ENCODE results near the gene MFRP.

MFRP gene

DNA sequence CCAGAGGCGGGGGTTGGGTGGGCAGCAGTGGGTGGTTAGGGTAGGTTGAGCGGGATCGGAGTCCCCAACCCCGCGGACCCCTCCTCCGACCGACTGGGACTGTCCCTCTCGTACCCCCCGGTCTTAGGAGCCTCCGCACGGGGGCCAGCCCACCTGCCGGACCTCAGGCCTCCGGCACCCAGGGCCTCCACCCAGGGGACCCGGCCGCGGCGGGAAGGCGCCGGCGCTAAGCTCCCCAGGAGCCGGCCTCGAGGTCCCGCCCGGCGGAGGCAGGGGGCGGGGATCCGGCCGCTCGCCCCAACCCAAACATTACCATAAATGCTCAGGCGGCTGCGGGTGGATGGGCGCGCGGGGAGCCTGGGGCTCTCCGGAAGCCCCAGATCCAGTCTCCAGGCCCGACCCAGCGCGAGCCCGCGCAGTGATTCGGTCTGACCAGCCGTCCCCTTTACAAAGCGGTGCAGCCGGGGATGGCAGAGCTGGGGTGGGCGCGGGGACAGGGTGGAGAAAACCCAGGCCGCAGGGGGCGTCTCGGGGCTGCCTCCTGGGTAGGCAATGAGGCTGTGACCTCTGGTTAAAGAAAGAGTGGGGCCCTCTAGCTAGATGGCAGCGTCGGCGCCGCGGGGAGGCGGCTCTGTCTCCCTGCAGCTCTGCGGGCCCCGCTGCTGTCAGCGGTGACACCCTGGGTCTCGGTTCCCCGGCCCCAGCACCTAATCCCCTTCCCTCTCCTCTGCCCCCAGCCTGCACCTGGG lies 25.6 kb downstream of the MFRP start (continued):
- TF ChIP-seq GLI2 (tag by site-specific recombination; IDR thresholded peaks at IDR 0.05; ENCODE audit: borderline replicate concordance, low read depth) = no peak
- TF ChIP-seq ZNF37A (tag by site-specific recombination; IDR thresholded peaks at IDR 0.05) = no peak
- TF ChIP-seq ZBTB8A (tag by site-specific recombination; IDR thresholded peaks at IDR 0.05) = peak; percentile 57
- TF ChIP-seq ZBTB1 (tag by site-specific recombination; IDR thresholded peaks at IDR 0.05) = no peak
- TF ChIP-seq, protein P1, sequence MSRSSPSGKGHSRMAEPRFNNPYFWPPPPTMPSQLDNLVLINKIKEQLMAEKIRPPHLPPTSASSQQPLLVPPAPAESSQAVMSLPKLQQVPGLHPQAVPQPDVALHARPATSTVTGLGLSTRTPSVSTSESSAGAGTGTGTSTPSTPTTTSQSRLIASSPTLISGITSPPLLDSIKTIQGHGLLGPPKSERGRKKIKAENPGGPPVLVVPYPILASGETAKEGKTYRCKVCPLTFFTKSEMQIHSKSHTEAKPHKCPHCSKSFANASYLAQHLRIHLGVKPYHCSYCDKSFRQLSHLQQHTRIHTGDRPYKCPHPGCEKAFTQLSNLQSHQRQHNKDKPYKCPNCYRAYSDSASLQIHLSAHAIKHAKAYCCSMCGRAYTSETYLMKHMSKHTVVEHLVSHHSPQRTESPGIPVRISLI (tag by site-specific recombination; IDR thresholded peaks at IDR 0.05) = no peak
- no peak for TF ChIP-seq SALL2 (tag by site-specific recombination; IDR thresholded peaks at IDR 0.05; ENCODE audit: borderline replicate concordance)
- TF ChIP-seq ZNF416 (tag by site-specific recombination; IDR thresholded peaks at IDR 0.05) = no peak
- no peak for TF ChIP-seq ZFP3 (tag by site-specific recombination; IDR thresholded peaks at IDR 0.05; ENCODE audit: low read depth)
- TF ChIP-seq, protein P2, sequence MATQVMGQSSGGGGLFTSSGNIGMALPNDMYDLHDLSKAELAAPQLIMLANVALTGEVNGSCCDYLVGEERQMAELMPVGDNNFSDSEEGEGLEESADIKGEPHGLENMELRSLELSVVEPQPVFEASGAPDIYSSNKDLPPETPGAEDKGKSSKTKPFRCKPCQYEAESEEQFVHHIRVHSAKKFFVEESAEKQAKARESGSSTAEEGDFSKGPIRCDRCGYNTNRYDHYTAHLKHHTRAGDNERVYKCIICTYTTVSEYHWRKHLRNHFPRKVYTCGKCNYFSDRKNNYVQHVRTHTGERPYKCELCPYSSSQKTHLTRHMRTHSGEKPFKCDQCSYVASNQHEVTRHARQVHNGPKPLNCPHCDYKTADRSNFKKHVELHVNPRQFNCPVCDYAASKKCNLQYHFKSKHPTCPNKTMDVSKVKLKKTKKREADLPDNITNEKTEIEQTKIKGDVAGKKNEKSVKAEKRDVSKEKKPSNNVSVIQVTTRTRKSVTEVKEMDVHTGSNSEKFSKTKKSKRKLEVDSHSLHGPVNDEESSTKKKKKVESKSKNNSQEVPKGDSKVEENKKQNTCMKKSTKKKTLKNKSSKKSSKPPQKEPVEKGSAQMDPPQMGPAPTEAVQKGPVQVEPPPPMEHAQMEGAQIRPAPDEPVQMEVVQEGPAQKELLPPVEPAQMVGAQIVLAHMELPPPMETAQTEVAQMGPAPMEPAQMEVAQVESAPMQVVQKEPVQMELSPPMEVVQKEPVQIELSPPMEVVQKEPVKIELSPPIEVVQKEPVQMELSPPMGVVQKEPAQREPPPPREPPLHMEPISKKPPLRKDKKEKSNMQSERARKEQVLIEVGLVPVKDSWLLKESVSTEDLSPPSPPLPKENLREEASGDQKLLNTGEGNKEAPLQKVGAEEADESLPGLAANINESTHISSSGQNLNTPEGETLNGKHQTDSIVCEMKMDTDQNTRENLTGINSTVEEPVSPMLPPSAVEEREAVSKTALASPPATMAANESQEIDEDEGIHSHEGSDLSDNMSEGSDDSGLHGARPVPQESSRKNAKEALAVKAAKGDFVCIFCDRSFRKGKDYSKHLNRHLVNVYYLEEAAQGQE (tag by site-specific recombination; IDR thresholded peaks at IDR 0.05) = no peak
- no peak for TF ChIP-seq KLF1 (tag by site-specific recombination; IDR thresholded peaks at IDR 0.05)
- no peak for TF ChIP-seq ZNF24 (tag by site-specific recombination; IDR thresholded peaks at IDR 0.05)
- TF ChIP-seq ZNF785 (tag by site-specific recombination; IDR thresholded peaks at IDR 0.05) = no peak
- no peak for TF ChIP-seq ZNF140 (tag by site-specific recombination; IDR thresholded peaks at IDR 0.05)
- no peak for TF ChIP-seq ZNF239 (tag by site-specific recombination; IDR thresholded peaks at IDR 0.05)
- TF ChIP-seq ZNF146 (tag by site-specific recombination; IDR thresholded peaks at IDR 0.05) = no peak
- TF ChIP-seq ZBTB20 (tag by site-specific recombination; IDR thresholded peaks at IDR 0.05) = peak; percentile 15; the same call in 1 of the 2 replicates
- TF ChIP-seq ZNF747 (tag by site-specific recombination; IDR thresholded peaks at IDR 0.05) = no peak
- no peak for TF ChIP-seq ZXDB (tag by site-specific recombination; IDR thresholded peaks at IDR 0.05)
- no peak for TF ChIP-seq KLF7 (tag by site-specific recombination; IDR thresholded peaks at IDR 0.05; ENCODE audit: borderline replicate concordance)
- TF ChIP-seq ZNF211 (tag by site-specific recombination; IDR thresholded peaks at IDR 0.05; ENCODE audit: low read depth) = no peak
- no peak for TF ChIP-seq ZNF707 (tag by site-specific recombination; IDR thresholded peaks at IDR 0.05)
- TF ChIP-seq ZNF530 (tag by site-specific recombination; IDR thresholded peaks at IDR 0.05; ENCODE audit: low read depth) = no peak
- TF ChIP-seq, protein P3, sequence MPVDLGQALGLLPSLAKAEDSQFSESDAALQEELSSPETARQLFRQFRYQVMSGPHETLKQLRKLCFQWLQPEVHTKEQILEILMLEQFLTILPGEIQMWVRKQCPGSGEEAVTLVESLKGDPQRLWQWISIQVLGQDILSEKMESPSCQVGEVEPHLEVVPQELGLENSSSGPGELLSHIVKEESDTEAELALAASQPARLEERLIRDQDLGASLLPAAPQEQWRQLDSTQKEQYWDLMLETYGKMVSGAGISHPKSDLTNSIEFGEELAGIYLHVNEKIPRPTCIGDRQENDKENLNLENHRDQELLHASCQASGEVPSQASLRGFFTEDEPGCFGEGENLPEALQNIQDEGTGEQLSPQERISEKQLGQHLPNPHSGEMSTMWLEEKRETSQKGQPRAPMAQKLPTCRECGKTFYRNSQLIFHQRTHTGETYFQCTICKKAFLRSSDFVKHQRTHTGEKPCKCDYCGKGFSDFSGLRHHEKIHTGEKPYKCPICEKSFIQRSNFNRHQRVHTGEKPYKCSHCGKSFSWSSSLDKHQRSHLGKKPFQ (tag by site-specific recombination; IDR thresholded peaks at IDR 0.05) = no peak
- TF ChIP-seq KLF16 (tag by site-specific recombination; IDR thresholded peaks at IDR 0.05) = no peak
- no peak for TF ChIP-seq ZNF629 (tag by site-specific recombination; IDR thresholded peaks at IDR 0.05)
- TF ChIP-seq ZNF266 (tag by site-specific recombination; IDR thresholded peaks at IDR 0.05; ENCODE audit: low read depth) = no peak
- no peak for TF ChIP-seq ZNF121 (tag by site-specific recombination; IDR thresholded peaks at IDR 0.05)
- no peak for TF ChIP-seq ZNF48 (tag by site-specific recombination; IDR thresholded peaks at IDR 0.05)
- peak; percentile 46 for TF ChIP-seq EGR2 (tag by site-specific recombination; IDR thresholded peaks at IDR 0.05; ENCODE audit: low read depth)
- TF ChIP-seq, protein P4, sequence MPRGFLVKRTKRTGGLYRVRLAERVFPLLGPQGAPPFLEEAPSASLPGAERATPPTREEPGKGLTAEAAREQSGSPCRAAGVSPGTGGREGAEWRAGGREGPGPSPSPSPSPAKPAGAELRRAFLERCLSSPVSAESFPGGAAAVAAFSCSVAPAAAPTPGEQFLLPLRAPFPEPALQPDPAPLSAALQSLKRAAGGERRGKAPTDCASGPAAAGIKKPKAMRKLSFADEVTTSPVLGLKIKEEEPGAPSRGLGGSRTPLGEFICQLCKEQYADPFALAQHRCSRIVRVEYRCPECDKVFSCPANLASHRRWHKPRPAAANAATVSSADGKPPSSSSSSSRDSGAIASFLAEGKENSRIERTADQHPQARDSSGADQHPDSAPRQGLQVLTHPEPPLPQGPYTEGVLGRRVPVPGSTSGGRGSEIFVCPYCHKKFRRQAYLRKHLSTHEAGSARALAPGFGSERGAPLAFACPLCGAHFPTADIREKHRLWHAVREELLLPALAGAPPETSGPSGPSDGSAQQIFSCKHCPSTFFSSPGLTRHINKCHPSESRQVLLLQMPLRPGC (tag by site-specific recombination; IDR thresholded peaks at IDR 0.05) = no peak
- TF ChIP-seq, protein P5, sequence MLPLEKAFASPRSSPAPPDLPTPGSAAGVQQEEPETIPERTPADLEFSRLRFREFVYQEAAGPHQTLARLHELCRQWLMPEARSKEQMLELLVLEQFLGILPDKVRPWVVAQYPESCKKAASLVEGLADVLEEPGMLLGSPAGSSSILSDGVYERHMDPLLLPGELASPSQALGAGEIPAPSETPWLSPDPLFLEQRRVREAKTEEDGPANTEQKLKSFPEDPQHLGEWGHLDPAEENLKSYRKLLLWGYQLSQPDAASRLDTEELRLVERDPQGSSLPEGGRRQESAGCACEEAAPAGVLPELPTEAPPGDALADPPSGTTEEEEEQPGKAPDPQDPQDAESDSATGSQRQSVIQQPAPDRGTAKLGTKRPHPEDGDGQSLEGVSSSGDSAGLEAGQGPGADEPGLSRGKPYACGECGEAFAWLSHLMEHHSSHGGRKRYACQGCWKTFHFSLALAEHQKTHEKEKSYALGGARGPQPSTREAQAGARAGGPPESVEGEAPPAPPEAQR (tag by site-specific recombination; IDR thresholded peaks at IDR 0.05) = no peak
- TF ChIP-seq KLF10 (tag by site-specific recombination; IDR thresholded peaks at IDR 0.05) = no peak

Measured in HEK293 (cell line).